K562 (cell line): ENCODE results near the gene RASD1. TPM values are rescaled to one million over a fixed set of nuclear protein-coding genes. Genes with fewer than 3 reads are reported as not detected.

ENCODE experiments used
- ATAC-seq: fragments of 200-7000 bp; cut with Tn5 transposase; 3 replicates; pipeline ENCODE4 v1.9.1; 2020; ENCODE audit warnings: moderate library complexity
- BruUV-seq: library from RNA; stranded (reverse); fragments of 400-500 nt; replicated peaks from 2 replicates; lab custom pipeline; 2021; lab: Mats Ljungman, UMichigan
- CTCF ChIA-PET: fragments of 300-600 bp; formaldehyde crosslinking; extraction: SDS; loops from one replicate; lab custom pipeline; 2021; ENCODE audit warnings: low intra/inter-chr PET ratio; lab: Yijun Ruan, JAX
- POLR2A ChIA-PET: fragments of 300-600, 350-650 bp; sonication (Branson Sonifier 250); formaldehyde crosslinking; extraction: SDS; loops from one replicate; lab custom pipeline; 2021; ENCODE audit warnings: antibody characterized with exemption, inconsistent platforms; lab: Yijun Ruan, JAX
- DNase-seq, 4 experiments: peaks; one replicate each; pipeline versions ENCODE4 v3.0.0 to v3.0.0-alpha.2; 2011 to 2018; ENCODE audit warnings: low spot score in 3 of 4, mixed read lengths in 3 of 4; ENCODE audit errors: extremely low read depth in 1 of 4
- FAIRE-seq: peaks from 2 replicates; lab custom pipeline; 2011; peaks lifted over from hg19 to GRCh38; lab: Jason Lieb, UNC
- H2AFZ ChIP-seq: 2 replicates; pipeline ENCODE4 v1.6.0; 2011; ENCODE audit warnings: low read depth, low read length, control low read depth, inconsistent platforms
- H3K27ac ChIP-seq: fragments of 200-600 bp; 3 replicates; pipeline ENCODE4 v1.8.0; 2011; ENCODE audit warnings: low read depth, mild to moderate bottlenecking, control low read depth, inconsistent platforms, low read length, moderate library complexity, mixed read lengths; ENCODE audit errors: extremely low read depth
- H3K27me3 ChIP-seq, 2 experiments: fragments of 300-600 bp in 1 of 2; 2 replicates in 1 of 2; 3 replicates in 1 of 2; pipeline versions ENCODE4 v1.6.0 to v1.8.0; 2011; ENCODE audit warnings: inconsistent platforms in 2 of 2, low read length in 2 of 2, mild to moderate bottlenecking in 1 of 2, mixed read lengths in 1 of 2, moderate library complexity in 1 of 2; ENCODE audit not compliant: control insufficient read depth in 2 of 2, insufficient read depth in 2 of 2
- H3K36me3 ChIP-seq: fragments of 300-600 bp; 3 replicates; pipeline ENCODE4 v1.8.0; 2011; ENCODE audit warnings: mild to moderate bottlenecking, low read length, inconsistent platforms; ENCODE audit not compliant: control insufficient read depth, insufficient read depth
- H3K4me1 ChIP-seq, 2 experiments: fragments of 200-600 bp in 1 of 2; replicated peaks in 1 of 2; 2 replicates in 1 of 2; 3 replicates in 1 of 2; pipeline versions ENCODE4 v1.5.1 to v1.8.0; 2011; ENCODE audit warnings: inconsistent platforms in 2 of 2, low read length in 2 of 2, mild to moderate bottlenecking in 1 of 2, mixed read lengths in 1 of 2, moderate library complexity in 1 of 2; ENCODE audit not compliant: control insufficient read depth in 2 of 2, insufficient read depth in 2 of 2
- H3K4me2 ChIP-seq: 2 replicates; pipeline ENCODE4 v1.6.1; 2011; ENCODE audit warnings: low read length, control low read depth, inconsistent platforms, mixed read lengths; ENCODE audit not compliant: insufficient read depth
- H3K4me3 ChIP-seq: fragments of 200-600 bp; sonication (generic), shearing (Covaris generic); 2 replicates; pipeline ENCODE4 v1.5.1; 2016; ENCODE audit warnings: control low read depth, inconsistent platforms
- H3K79me2 ChIP-seq: fragments of 200-600 bp; 3 replicates; pipeline ENCODE4 v1.8.0; 2011; ENCODE audit warnings: low read length, inconsistent platforms; ENCODE audit not compliant: control insufficient read depth, insufficient read depth
- H3K9ac ChIP-seq, 2 experiments: 2 replicates each; pipeline versions ENCODE4 v1.6.0 to v1.6.1; 2011; ENCODE audit warnings: low read depth in 2 of 2, low read length in 2 of 2, control low read depth in 1 of 2, inconsistent platforms in 1 of 2, mild to moderate bottlenecking in 1 of 2, mixed read lengths in 1 of 2; ENCODE audit not compliant: insufficient read depth in 1 of 2
- H3K9me1 ChIP-seq: one replicate; pipeline ENCODE4 v1.6.0; 2011; ENCODE audit warnings: inconsistent platforms, mild to moderate bottlenecking, low read length, moderate library complexity; ENCODE audit not compliant: control insufficient read depth, insufficient read depth
- H3K9me3 ChIP-seq: replicated peaks from 2 replicates; pipeline ENCODE4 v1.5.1; 2011; ENCODE audit warnings: low read depth, low read length, inconsistent platforms; ENCODE audit not compliant: control insufficient read depth, insufficient read depth
- H4K20me1 ChIP-seq: replicated peaks from 2 replicates; pipeline ENCODE4 v1.6.1; 2011; ENCODE audit warnings: low read length, inconsistent platforms, mixed read lengths; ENCODE audit not compliant: control insufficient read depth, insufficient read depth
- ARID2 ChIP-seq: fragments of 450-650 bp; IDR thresholded peaks from 2 replicates; pipeline ENCODE4 v1.6.1; 2017; ENCODE audit warnings: antibody characterized with exemption, mild to moderate bottlenecking
- DMBX1 ChIP-seq: fragments of 250-450 bp; sonication (Bioruptor Pico); IDR thresholded peaks from 2 replicates; pipeline ENCODE4 v1.8.0; 2022; ENCODE audit warnings: inconsistent platforms, mild to moderate bottlenecking, moderate library complexity, borderline replicate concordance
- ELF4 ChIP-seq: fragments of 450-650 bp; formaldehyde crosslinking; IDR thresholded peaks from 2 replicates; pipeline ENCODE4 v1.4.0; 2022; ENCODE audit warnings: missing genetic modification characterization
- NBN ChIP-seq: fragments of 450-650 bp; IDR thresholded peaks from 2 replicates; pipeline ENCODE4 v1.6.1; 2016; ENCODE audit warnings: low read depth, mild to moderate bottlenecking
- ZNF57 ChIP-seq: fragments of 450-650 bp; formaldehyde crosslinking; IDR thresholded peaks from 2 replicates; pipeline ENCODE4 v1.4.0; 2020; ENCODE audit warnings: mild to moderate bottlenecking, moderate library complexity
- WGBS: fragments of 100-300 bp; shearing (Covaris generic); methylation state at CpG from one replicate; pipeline ENCODE4 v1.1.6; 2016; ENCODE audit warnings: low coverage, mixed read lengths; ENCODE audit not compliant: insufficient coverage; ENCODE audit errors: missing lambda C conversion rate; 5-methylcytosine and 5-hydroxymethylcytosine counted together
- in situ Hi-C: fragments of 300-500 bp; cut with MboI; formaldehyde crosslinking; loops from 4 replicates; pipeline ENCODE4 v1.15.0; 2018; ENCODE audit warnings: inconsistent platforms, mixed read lengths
- intact Hi-C: fragments of 100-400 bp; cut with micrococcal nuclease; formaldehyde crosslinking; loops from 2 replicates; pipeline ENCODE4 v1.14.2; 2022
- polyA plus RNA-seq, 8 experiments: library from polyadenylated mRNA; depleted of rRNA in 4 of 8; stranded (reverse) in 5 of 8; unstranded in 3 of 8; fragments of >200 nt; fragmentation: Nextera tagmentation in 2 of 8; fragmentation: Illumina TruSeq in 1 of 8; extraction: Ambion mirVana in 2 of 8; extraction: Trizol in 1 of 8; gene quantifications; 2 replicates each; pipeline versions ENCODE4 v1.2.1 to v1.2.3, GENCODE V29; 2011 to 2014; ENCODE audit warnings: inconsistent platforms in 1 of 8, missing spikeins in 1 of 8
- total RNA-seq, 7 experiments: library from RNA; depleted of rRNA in 6 of 7; stranded (reverse); fragments of >200 nt in 6 of 7; fragmentation: Illumina TruSeq in 2 of 7; extraction: Trizol in 2 of 7; gene quantifications; 2 replicates each; pipeline versions ENCODE4 v1.2.1 to v1.2.3, GENCODE V29; 2011 to 2021; ENCODE audit warnings: low replicate concordance in 1 of 7
- TF ChIP-seq, protein P1 (sequence below): fragments of 250-450 bp; sonication (Bioruptor Pico); IDR thresholded peaks from 2 replicates; pipeline ENCODE4 v1.4.0; 2020

Gene RASD1
- total and polyA plus RNA-seq, 9 of the 15 experiments (the other 6 are each of a cell fraction or from before 2014, with no cell fraction given), result 0.11 TPM; not detected in 8

DNA sequence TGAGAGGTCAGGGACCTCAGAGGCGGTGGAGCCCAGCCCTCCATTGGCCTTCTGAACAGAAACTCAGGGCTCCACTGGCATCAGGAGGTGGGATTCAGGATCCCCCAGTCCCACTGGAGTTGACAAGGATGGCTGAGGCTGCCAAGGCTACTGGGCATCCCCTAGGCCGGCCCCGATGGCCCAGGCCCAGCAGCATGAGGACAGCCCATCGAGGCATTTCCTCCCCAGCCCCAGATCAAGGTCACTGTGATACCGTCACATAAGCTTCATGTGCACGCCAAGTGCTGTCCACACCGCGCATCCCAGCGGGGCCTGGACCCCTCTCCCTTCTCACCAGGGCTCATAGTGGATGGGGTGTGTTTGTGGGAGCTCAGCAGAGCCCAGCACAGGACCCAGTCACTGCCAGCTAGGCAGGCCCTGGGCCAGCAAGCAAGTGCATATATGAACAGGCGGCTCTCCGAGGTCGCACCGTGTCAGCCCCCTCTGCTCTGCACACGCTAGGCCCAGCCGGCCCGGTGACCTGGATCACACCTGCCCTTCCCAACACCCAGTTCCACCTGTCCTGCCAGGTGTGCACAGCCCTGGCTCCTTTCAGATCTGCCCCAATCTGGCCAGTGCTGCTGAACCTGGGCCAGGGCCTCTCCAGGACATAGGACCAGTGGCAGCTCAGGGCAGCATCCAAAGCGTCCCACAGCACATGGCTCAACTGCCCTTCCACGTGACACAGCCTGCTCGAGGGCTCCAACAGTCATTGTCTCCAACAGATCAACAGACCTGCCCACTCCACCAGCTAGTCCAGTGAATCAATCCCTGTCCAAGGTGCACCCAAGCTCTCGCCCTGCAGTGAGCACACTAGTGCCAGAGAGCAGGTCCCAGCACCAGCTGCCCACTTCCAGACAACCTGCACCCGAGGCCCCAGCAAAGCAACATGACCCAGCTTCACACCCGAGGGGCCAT lies 32.8 kb upstream of the RASD1 start:
- no peaks in the 10 kb centered on the region for H4K20me1 ChIP-seq
- H3K4me1 ChIP-seq, result peaks cover 0 to 7% of the 10 kb centered on the region in 2 experiments; a peak in 2 of 5 replicates
- no peaks in the 10 kb centered on the region for H3K27me3 ChIP-seq
- 65% methylated on average over 16 of the region's 22 CpGs for WGBS
- H3K4me3 ChIP-seq, result no peak overlapping the region
- no peak for TF ChIP-seq DMBX1 (CRISPR knock-in tag)
- no peak for TF ChIP-seq ELF4 (CRISPR knock-in tag)
- TF ChIP-seq ARID2, result no peak
- TF ChIP-seq, protein P1, sequence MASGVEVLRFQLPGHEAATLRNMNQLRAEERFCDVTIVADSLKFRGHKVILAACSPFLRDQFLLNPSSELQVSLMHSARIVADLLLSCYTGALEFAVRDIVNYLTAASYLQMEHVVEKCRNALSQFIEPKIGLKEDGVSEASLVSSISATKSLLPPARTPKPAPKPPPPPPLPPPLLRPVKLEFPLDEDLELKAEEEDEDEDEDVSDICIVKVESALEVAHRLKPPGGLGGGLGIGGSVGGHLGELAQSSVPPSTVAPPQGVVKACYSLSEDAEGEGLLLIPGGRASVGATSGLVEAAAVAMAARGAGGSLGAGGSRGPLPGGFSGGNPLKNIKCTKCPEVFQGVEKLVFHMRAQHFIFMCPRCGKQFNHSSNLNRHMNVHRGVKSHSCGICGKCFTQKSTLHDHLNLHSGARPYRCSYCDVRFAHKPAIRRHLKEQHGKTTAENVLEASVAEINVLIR, result no peak
- TF ChIP-seq NBN, result no peak
- no peak for TF ChIP-seq ZNF57 (CRISPR knock-in tag)
- TF ChIP-seq, all 486 proteins: peak for 0
- FAIRE-seq, result no peak
- BruUV-seq, result no TSS peak
- CTCF ChIA-PET, result no interaction called here
- Histone ChIP-seq H3K9ac (no peak overlapping the region; a peak in 1 of 4 replicates), H2AFZ (no peak overlapping the region), H3K27ac (no peak overlapping the region), H3K9me1 (no peaks in the 10 kb centered on the region), H3K36me3 (no peaks in the 10 kb centered on the region), H3K79me2 (no peaks in the 10 kb centered on the region), H3K4me2 (no peak overlapping the region), H3K9me3 (no peaks in the 10 kb centered on the region)
- DNase-seq, result no peak
- intact Hi-C loops (no loop called here), in situ Hi-C loops (no loop called here)
- POLR2A ChIA-PET, result no interaction called here
- no peak for ATAC-seq
